HG02588 (cell line): ENCODE measurements around the gene ALG10B.

ENCODE experiments used
- ATAC-seq: cut with Tn5 transposase; IDR thresholded peaks from one replicate; pipeline ENCODE4 v1.9.1; 2021; ENCODE audit warnings: mild to moderate bottlenecking, moderate library complexity; ENCODE audit not compliant: unreplicated experiment

ALG10B gene

DNA sequence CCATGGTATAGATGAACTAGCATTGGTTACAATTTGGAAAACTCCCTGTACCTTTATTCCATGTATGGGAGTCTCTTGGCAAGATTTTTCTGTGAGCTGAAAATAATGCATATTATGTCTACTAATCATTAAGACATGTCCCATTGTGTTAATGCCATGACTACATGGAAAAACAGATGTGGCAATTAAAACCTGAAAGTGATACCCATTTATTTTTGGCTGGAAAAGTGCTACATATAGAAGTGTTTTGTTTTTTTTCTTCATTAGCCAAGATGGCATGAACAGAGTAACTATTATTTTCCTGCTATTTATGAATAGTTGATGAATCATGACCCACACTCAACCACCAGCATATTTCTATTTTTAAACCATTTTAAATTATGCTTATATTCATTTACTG is 58.2 kb downstream of the ALG10B start:
- no peak for ATAC-seq
